Omental fat pad (tissue), 4 donors: ENCODE measurements around the gene COL23A1. TPM values are rescaled to one million over a fixed set of nuclear protein-coding genes. Genes with fewer than 3 reads are reported as not detected.
"Not testable (repeated sequence)": the region's sequence is repeated elsewhere in the genome, so short reads cannot be mapped to it uniquely, and the experiment has no call there.

ENCODE experiments used
- ATAC-seq: fragments of 150-250 bp; one replicate; pipeline ENCODE4 v1.9.1; 2016; ENCODE audit warnings: mild to moderate bottlenecking, moderate library complexity; ENCODE audit not compliant: low FRiP score
- DNase-seq: peaks from one replicate; pipeline ENCODE4 v3.0.0-alpha.2; 2019; ENCODE audit warnings: low spot score
- total RNA-seq, 4 donors: library from RNA; depleted of rRNA; stranded (reverse); fragments of >200 nt; gene quantifications; one replicate each; pipeline ENCODE4 v1.1.0, GENCODE V29; 2016
- TF ChIP-seq, protein P1 (sequence below), 3 donors: fragments of 450-650 bp; IDR thresholded peaks; one replicate each; pipeline ENCODE4 v1.5.1; 2016 to 2017; ENCODE audit warnings: antibody characterized with exemption in 3 of 3, mild to moderate bottlenecking in 3 of 3, moderate library complexity in 2 of 3

Gene COL23A1
- total RNA-seq, 4 donors from 2014 or later: 0.12 to 1.0 (median 0.49) TPM

- TF ChIP-seq, protein P1, sequence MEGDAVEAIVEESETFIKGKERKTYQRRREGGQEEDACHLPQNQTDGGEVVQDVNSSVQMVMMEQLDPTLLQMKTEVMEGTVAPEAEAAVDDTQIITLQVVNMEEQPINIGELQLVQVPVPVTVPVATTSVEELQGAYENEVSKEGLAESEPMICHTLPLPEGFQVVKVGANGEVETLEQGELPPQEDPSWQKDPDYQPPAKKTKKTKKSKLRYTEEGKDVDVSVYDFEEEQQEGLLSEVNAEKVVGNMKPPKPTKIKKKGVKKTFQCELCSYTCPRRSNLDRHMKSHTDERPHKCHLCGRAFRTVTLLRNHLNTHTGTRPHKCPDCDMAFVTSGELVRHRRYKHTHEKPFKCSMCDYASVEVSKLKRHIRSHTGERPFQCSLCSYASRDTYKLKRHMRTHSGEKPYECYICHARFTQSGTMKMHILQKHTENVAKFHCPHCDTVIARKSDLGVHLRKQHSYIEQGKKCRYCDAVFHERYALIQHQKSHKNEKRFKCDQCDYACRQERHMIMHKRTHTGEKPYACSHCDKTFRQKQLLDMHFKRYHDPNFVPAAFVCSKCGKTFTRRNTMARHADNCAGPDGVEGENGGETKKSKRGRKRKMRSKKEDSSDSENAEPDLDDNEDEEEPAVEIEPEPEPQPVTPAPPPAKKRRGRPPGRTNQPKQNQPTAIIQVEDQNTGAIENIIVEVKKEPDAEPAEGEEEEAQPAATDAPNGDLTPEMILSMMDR (IDR thresholded peaks at IDR 0.05): no peak
- no peak for ATAC-seq
- no peak for DNase-seq
Measured at GRCh38 chr5:178229861-178230260, 360.3 kb downstream of the COL23A1 start.

DNA sequence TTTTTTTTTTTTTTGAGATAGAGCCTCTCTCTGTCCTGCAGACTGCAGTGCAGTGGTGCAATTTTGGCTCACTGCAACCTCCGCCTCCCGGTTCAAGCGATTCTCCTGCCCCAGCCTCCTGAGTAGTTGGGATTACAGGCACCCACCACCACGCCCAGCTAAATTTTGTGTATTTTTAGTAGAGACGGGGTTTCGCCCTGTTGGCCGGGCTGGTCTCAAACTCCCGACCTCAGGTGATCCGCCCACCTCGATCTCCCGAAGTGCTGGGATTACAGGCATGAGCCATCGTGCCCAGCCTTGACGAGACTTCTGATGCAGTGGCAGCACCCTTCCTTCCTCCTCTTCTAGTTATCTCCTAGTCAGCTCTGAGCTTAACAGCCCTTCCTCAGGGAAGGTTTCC, 361.1 kb downstream of the COL23A1 start:
- ATAC-seq: not testable (repeated sequence)

DNA sequence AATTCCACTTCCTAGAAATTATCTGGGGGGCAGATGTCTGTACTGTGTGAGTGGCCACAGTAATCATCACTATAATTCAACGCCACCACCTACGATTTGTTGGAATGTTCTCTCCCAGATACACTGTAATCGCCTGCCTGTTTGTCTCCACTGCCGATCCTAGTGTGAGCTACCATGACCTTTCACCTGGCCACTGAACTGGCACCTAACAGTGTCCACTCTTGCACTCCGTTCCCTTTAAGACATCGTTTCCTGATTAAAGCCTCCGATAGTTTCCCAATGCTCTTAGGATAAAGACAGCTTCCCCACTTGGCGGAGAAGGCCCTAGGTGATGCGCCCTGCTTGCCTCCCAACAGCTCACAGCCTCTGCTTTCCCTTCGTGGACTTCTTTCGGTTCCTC, 361.6 kb downstream of the COL23A1 start:
- TF ChIP-seq, protein P1 (IDR thresholded peaks at IDR 0.05): no peak
- ATAC-seq: no peak
- DNase-seq: no peak

More for the DNA sequence above, 361.1 kb downstream of the COL23A1 start:
- not testable (repeated sequence) for DNase-seq

- DNase-seq (no peak), ATAC-seq (no peak)
- TF ChIP-seq, protein P1 (IDR thresholded peaks at IDR 0.05): no peak
Measured at GRCh38 chr5:178227929-178228328, 362.3 kb downstream of the COL23A1 start.

DNA sequence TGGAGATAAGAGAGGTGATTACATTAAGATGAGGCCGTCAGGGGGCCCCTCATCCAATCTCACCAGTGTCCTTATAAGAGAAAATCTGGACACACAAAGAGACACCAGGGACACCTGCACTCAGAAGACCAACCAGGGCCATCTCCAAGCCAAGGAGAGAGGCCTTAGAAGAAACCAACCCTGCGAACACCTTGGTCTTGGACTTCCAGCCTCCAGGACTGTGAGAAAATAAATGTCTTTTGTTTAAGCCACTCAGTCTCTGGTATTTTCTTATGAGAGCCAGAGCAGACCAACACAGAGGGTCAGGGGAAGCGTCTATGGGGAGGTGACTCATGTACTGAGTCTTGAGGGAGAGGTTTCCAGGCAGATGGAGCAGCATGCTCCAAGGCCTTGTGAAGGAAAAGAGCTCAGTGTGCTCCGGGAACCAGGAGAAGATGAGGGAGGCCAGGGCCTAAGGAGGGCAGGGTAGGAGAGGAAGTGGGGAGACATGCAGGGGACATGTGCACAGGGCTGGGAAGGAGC, 363.0 kb downstream of the COL23A1 start:
- TF ChIP-seq, protein P1 (IDR thresholded peaks at IDR 0.05): no peak
- ATAC-seq: no peak
- DNase-seq: no peak

DNA sequence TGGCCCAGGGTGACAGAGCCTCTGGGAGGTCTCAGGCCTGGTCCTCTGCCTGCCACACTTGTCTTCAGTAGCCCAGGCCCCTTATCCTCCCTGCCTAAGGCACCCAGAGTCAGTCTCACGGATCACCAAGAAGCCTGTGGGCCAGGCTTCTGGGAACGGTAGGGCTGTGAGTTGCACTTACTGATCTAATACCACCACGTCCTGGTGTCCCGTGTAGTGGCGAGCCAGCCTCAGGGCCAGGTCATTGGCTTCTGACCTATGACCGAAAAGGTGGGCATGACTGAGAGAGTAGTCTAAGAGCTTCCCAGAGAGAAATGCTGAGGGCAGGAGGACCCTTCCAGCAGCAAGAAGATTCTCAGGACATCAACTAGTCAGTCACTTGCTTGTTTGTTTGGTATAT, 365.0 kb downstream of the COL23A1 start:
- DNase-seq (no peak), ATAC-seq (no peak)
- TF ChIP-seq, protein P1 (IDR thresholded peaks at IDR 0.05): no peak

DNA sequence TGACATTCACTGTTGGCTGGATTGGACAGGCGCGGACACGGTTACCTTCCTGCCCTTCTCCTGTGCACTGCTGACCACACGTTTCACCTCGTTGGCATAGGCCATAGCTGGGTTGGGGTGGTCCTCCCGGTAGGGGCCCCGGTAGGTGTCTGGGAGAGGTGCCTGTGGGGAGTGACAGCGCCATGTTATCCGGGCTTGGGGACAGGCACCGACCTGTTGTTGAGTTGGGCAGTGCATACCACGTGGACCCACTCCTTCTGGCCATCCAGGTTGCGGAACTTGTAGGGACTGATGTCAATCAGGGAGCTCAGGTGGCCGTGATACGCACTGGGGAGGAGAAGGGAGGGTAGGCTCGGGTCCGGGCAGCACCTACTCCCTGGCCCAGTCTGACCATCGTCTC, 365.8 kb downstream of the COL23A1 start:
- TF ChIP-seq, protein P1 (IDR thresholded peaks at IDR 0.05): no peak
- DNase-seq: no peak
- ATAC-seq: no peak
